ENCODE measurements around the gene QRICH2.
"Not testable (repeated sequence)": the region's sequence is repeated elsewhere in the genome, so short reads cannot be mapped to it uniquely, and the experiment has no call there.

QRICH2 gene

GRCh38 chr17:76248013-76248782, 59.9 kb downstream of the QRICH2 start:
- H3K27me3 ChIP-seq (replicated peaks in 2 of 5; ENCODE audit: control insufficient read depth in 4 of 5, insufficient read depth in 5 of 5, low read length in 4 of 5): peaks cover 0 to 7% (median 2%) of the 10 kb centered on the region in 5 experiments
- H3K27ac ChIP-seq (ENCODE audit: insufficient read depth in 1 of 2, low read depth in 1 of 2, low read length in 2 of 2, poor library complexity in 1 of 2, severe bottlenecking in 2 of 2): no peak overlapping the region
- ChIA-PET POLR2A (no interaction called here), CTCF (interaction anchor here (0.9 to 4.6 kb wide), 9 partner anchors 10 to 127 kb away, joined by 3 to 35 read pairs (median 4); no protein-coding TSS in a partner anchor)
- 89% methylated on average over 8 of the region's 11 CpGs for WGBS (ENCODE audit: insufficient coverage)
- DNase-seq: peak in 1 of 3 donors; percentile 15
- no peak overlapping the region for H3K4me3 ChIP-seq (ENCODE audit: control insufficient read depth in 1 of 7, extremely low read depth in 1 of 7, insufficient read depth in 4 of 7, low read depth in 2 of 7, low read length in 6 of 7)
- no peaks in the 10 kb centered on the region for H3K9me3 ChIP-seq (ENCODE audit: control extremely low read depth in 1 of 5, control insufficient read depth in 4 of 5, insufficient read depth in 2 of 5, low read depth in 1 of 5, low read length in 4 of 5)
- H3K36me3 ChIP-seq (ENCODE audit: control insufficient read depth in 4 of 4, insufficient read depth in 4 of 4, low read length in 3 of 4): no peaks in the 10 kb centered on the region
- H3K4me1 ChIP-seq (ENCODE audit: control extremely low read depth in 1 of 4, control insufficient read depth in 4 of 4, insufficient read depth in 4 of 4, low read length in 3 of 4): peaks cover 8 to 66% (median 41%) of the 10 kb centered on the region in 4 experiments

GRCh38 chr17:76247304-76247703, 60.8 kb downstream of the QRICH2 start:
- no peaks in the 10 kb centered on the region for H3K36me3 ChIP-seq (ENCODE audit: control insufficient read depth in 4 of 4, insufficient read depth in 4 of 4, low read length in 3 of 4)
- POLR2A ChIA-PET: no interaction called here
- H3K27me3 ChIP-seq (replicated peaks in 2 of 5; ENCODE audit: control insufficient read depth in 4 of 5, insufficient read depth in 5 of 5, low read length in 4 of 5): peaks cover 0 to 16% (median 6%) of the 10 kb centered on the region in 5 experiments
- H3K27ac ChIP-seq (ENCODE audit: insufficient read depth in 1 of 2, low read depth in 1 of 2, low read length in 2 of 2, poor library complexity in 1 of 2, severe bottlenecking in 2 of 2): no peak overlapping the region
- 100% methylated on average over 3 of the region's 8 CpGs for WGBS (ENCODE audit: insufficient coverage)
- H3K4me1 ChIP-seq (ENCODE audit: control extremely low read depth in 1 of 4, control insufficient read depth in 4 of 4, insufficient read depth in 4 of 4, low read length in 3 of 4): peaks cover 8 to 57% (median 32%) of the 10 kb centered on the region in 4 experiments
- H3K9me3 ChIP-seq (ENCODE audit: control extremely low read depth in 1 of 5, control insufficient read depth in 4 of 5, insufficient read depth in 2 of 5, low read depth in 1 of 5, low read length in 4 of 5): no peaks in the 10 kb centered on the region
- CTCF ChIA-PET: interaction anchor here (0.9 to 4.6 kb wide), 13 partner anchors 9 to 126 kb away, joined by 3 to 35 read pairs (median 4); no protein-coding TSS in a partner anchor
- no peak overlapping the region for H3K4me3 ChIP-seq (ENCODE audit: control insufficient read depth in 1 of 7, extremely low read depth in 1 of 7, insufficient read depth in 4 of 7, low read depth in 2 of 7, low read length in 6 of 7)
- no peak for DNase-seq

GRCh38 chr17:76246080-76247066, 61.7 kb downstream of the QRICH2 start:
- CTCF ChIA-PET: interaction anchor here (0.8 to 4.6 kb wide), 11 partner anchors 8 to 121 kb away, joined by 3 to 35 read pairs (median 4); no protein-coding TSS in a partner anchor
- H3K4me3 ChIP-seq (ENCODE audit: control insufficient read depth in 1 of 7, extremely low read depth in 1 of 7, insufficient read depth in 4 of 7, low read depth in 2 of 7, low read length in 6 of 7): no peak overlapping the region
- DNase-seq: peak in 2 of 3 donors; percentile 47 to 55

GRCh38 chr17:76244721-76245120, 63.4 kb downstream of the QRICH2 start:
- H3K36me3 ChIP-seq (ENCODE audit: control insufficient read depth in 4 of 4, insufficient read depth in 4 of 4, low read length in 3 of 4); H3K4me3 ChIP-seq (ENCODE audit: control insufficient read depth in 1 of 7, extremely low read depth in 1 of 7, insufficient read depth in 4 of 7, low read depth in 2 of 7, low read length in 6 of 7); H3K27ac ChIP-seq (ENCODE audit: insufficient read depth in 1 of 2, low read depth in 1 of 2, low read length in 2 of 2, poor library complexity in 1 of 2, severe bottlenecking in 2 of 2); DNase-seq; H3K9me3 ChIP-seq (ENCODE audit: control extremely low read depth in 1 of 5, control insufficient read depth in 4 of 5, insufficient read depth in 2 of 5, low read depth in 1 of 5, low read length in 4 of 5): not testable (repeated sequence)
- H3K27me3 ChIP-seq (replicated peaks in 2 of 5; ENCODE audit: control insufficient read depth in 4 of 5, insufficient read depth in 5 of 5, low read length in 4 of 5): peaks cover 0 to 37% (median 21%) of the 10 kb centered on the region in 5 experiments
- WGBS (ENCODE audit: insufficient coverage): 96% methylated on average over 5 of the region's 8 CpGs
- POLR2A ChIA-PET: interaction anchor here (1.5 kb wide), 1 partner anchor 20 kb away, joined by 4 read pairs; no protein-coding TSS in a partner anchor
- peaks cover 12 to 54% (median 34%) of the 10 kb centered on the region in 4 experiments for H3K4me1 ChIP-seq (ENCODE audit: control extremely low read depth in 1 of 4, control insufficient read depth in 4 of 4, insufficient read depth in 4 of 4, low read length in 3 of 4)
- CTCF ChIA-PET: interaction anchor here (1.3 to 4.0 kb wide), 2 partner anchors 18 to 34 kb away, joined by 3 to 20 read pairs; no protein-coding TSS in a partner anchor

More at GRCh38 chr17:76246080-76247066, 61.7 kb downstream of the QRICH2 start:
- Histone ChIP-seq H3K9me3 (ENCODE audit: control extremely low read depth in 1 of 5, control insufficient read depth in 4 of 5, insufficient read depth in 2 of 5, low read depth in 1 of 5, low read length in 4 of 5) (no peaks in the 10 kb centered on the region), H3K27ac (ENCODE audit: insufficient read depth in 1 of 2, low read depth in 1 of 2, low read length in 2 of 2, poor library complexity in 1 of 2, severe bottlenecking in 2 of 2) (no peak overlapping the region), H3K36me3 (ENCODE audit: control insufficient read depth in 4 of 4, insufficient read depth in 4 of 4, low read length in 3 of 4) (no peaks in the 10 kb centered on the region), H3K4me1 (ENCODE audit: control extremely low read depth in 1 of 4, control insufficient read depth in 4 of 4, insufficient read depth in 4 of 4, low read length in 3 of 4) (peaks cover 8 to 50% (median 24%) of the 10 kb centered on the region in 4 experiments), H3K27me3 (replicated peaks in 2 of 5; ENCODE audit: control insufficient read depth in 4 of 5, insufficient read depth in 5 of 5, low read length in 4 of 5) (peaks cover 0 to 25% (median 15%) of the 10 kb centered on the region in 5 experiments)
- 47% methylated on average over 2 of the region's 7 CpGs for WGBS (ENCODE audit: insufficient coverage)
- POLR2A ChIA-PET: interaction anchor here (0.6 to 1.3 kb wide), 3 partner anchors 17 to 1258 kb away, joined by 3 to 4 read pairs (median 3); partner anchors contain the start of gene UBALD2

- ChIA-PET CTCF (interaction anchor here (0.7 to 1.3 kb wide), 3 partner anchors 16 to 99 kb away, joined by 3 read pairs; no protein-coding TSS in a partner anchor), POLR2A (interaction anchor here (0.8 to 1.5 kb wide), 2 partner anchors 21 kb away, joined by 3 to 4 read pairs; no protein-coding TSS in a partner anchor)
- H3K27ac ChIP-seq (ENCODE audit: insufficient read depth in 1 of 2, low read depth in 1 of 2, low read length in 2 of 2, poor library complexity in 1 of 2, severe bottlenecking in 2 of 2): no peak overlapping the region
- WGBS (ENCODE audit: insufficient coverage): 30% methylated on average over 12 of the region's 12 CpGs
- H3K36me3 ChIP-seq (ENCODE audit: control insufficient read depth in 4 of 4, insufficient read depth in 4 of 4, low read length in 3 of 4): no peaks in the 10 kb centered on the region
- no peaks in the 10 kb centered on the region for H3K9me3 ChIP-seq (ENCODE audit: control extremely low read depth in 1 of 5, control insufficient read depth in 4 of 5, insufficient read depth in 2 of 5, low read depth in 1 of 5, low read length in 4 of 5)
- peak overlapping the region in 2 of 7 experiments; percentile 22 to 23 for H3K4me3 ChIP-seq (ENCODE audit: control insufficient read depth in 1 of 7, extremely low read depth in 1 of 7, insufficient read depth in 4 of 7, low read depth in 2 of 7, low read length in 6 of 7)
- peak; percentile 74 to 86 (median 81) for DNase-seq
- H3K27me3 ChIP-seq (replicated peaks in 2 of 5; ENCODE audit: control insufficient read depth in 4 of 5, insufficient read depth in 5 of 5, low read length in 4 of 5): peaks cover 0 to 44% (median 21%) of the 10 kb centered on the region in 5 experiments
- peaks cover 12 to 57% (median 37%) of the 10 kb centered on the region in 4 experiments for H3K4me1 ChIP-seq (ENCODE audit: control extremely low read depth in 1 of 4, control insufficient read depth in 4 of 4, insufficient read depth in 4 of 4, low read length in 3 of 4)
Observed at GRCh38 chr17:76243826-76244679, 64.0 kb downstream of the QRICH2 start.
